Kidney epithelial cell (primary cell): ENCODE results near the gene LHPP. TPM values are rescaled to one million over a fixed set of nuclear protein-coding genes. Genes with fewer than 3 reads are reported as not detected.

Source experiments
- DNase-seq: peaks from one replicate; pipeline ENCODE4 v3.0.0-alpha.2; 2010; ENCODE audit warnings: low read depth
- H3K27me3 ChIP-seq: 2 replicates; pipeline ENCODE4 v1.6.0; 2011; ENCODE audit warnings: low read length; ENCODE audit not compliant: control insufficient read depth, insufficient read depth
- H3K36me3 ChIP-seq: 2 replicates; pipeline ENCODE4 v1.5.1; 2011; ENCODE audit warnings: low read length; ENCODE audit not compliant: control insufficient read depth, insufficient read depth
- H3K4me3 ChIP-seq: 2 replicates; pipeline ENCODE4 v1.5.1; 2011; ENCODE audit warnings: low read depth, mild to moderate bottlenecking, control low read depth, low read length
- CTCF ChIP-seq: IDR thresholded peaks from 2 replicates; pipeline ENCODE4 v1.5.1; 2011; ENCODE audit warnings: mild to moderate bottlenecking, moderate library complexity, low read length, control low read depth, inconsistent platforms; ENCODE audit not compliant: insufficient read depth, poor library complexity, severe bottlenecking
- total RNA-seq: library from RNA; depleted of rRNA; stranded (reverse); fragments of >200 nt; gene quantifications from 2 replicates; pipeline ENCODE4 v1.2.3, GENCODE V29; 2015

The LHPP gene
- total RNA-seq, 1 donor from 2014 or later = 6.3 TPM

GRCh38 chr10:124530816-124531215 lies 69.2 kb downstream of the LHPP start:
- no peak for DNase-seq
- Histone ChIP-seq H3K36me3 (no peaks in the 10 kb centered on the region), H3K4me3 (no peak overlapping the region), H3K27me3 (peaks cover 2% of the 10 kb centered on the region)
- no peak for TF ChIP-seq CTCF

GRCh38 chr10:124532106-124532641 lies 70.6 kb downstream of the LHPP start:
- Histone ChIP-seq H3K4me3 (no peak overlapping the region), H3K36me3 (no peaks in the 10 kb centered on the region), H3K27me3 (no peaks in the 10 kb centered on the region)
- peak; percentile 62 for TF ChIP-seq CTCF
- no peak for DNase-seq

- no peak for TF ChIP-seq CTCF
- Histone ChIP-seq H3K36me3 (no peaks in the 10 kb centered on the region), H3K4me3 (no peak overlapping the region), H3K27me3 (no peaks in the 10 kb centered on the region)
- DNase-seq = no peak
These were observed 71.2 kb downstream of the LHPP start for GRCh38 chr10:124532788-124533187.

DNA sequence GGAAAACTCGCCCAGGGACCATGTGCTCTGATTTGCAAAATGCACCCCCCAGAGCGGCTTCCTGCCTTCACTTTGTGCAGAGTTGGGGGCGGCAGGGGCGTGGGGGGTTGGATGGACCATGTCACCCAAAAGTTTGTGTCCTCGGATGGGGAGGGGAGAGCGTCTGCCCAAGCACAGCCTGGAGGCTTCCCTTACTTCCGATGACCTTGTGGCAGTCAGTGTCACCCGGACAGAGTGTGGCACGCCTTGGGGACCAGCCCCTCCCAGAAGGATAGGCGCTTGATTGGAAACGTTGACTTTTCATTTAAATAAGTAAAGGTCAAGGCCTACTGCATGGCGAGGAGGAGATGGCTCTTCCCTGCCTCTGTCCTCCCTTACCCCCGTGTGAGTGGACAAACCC lies 71.6 kb downstream of the LHPP start:
- TF ChIP-seq CTCF = no peak
- no peaks in the 10 kb centered on the region for H3K27me3 ChIP-seq
- no peaks in the 10 kb centered on the region for H3K36me3 ChIP-seq
- H3K4me3 ChIP-seq = no peak overlapping the region
- DNase-seq = no peak

DNA sequence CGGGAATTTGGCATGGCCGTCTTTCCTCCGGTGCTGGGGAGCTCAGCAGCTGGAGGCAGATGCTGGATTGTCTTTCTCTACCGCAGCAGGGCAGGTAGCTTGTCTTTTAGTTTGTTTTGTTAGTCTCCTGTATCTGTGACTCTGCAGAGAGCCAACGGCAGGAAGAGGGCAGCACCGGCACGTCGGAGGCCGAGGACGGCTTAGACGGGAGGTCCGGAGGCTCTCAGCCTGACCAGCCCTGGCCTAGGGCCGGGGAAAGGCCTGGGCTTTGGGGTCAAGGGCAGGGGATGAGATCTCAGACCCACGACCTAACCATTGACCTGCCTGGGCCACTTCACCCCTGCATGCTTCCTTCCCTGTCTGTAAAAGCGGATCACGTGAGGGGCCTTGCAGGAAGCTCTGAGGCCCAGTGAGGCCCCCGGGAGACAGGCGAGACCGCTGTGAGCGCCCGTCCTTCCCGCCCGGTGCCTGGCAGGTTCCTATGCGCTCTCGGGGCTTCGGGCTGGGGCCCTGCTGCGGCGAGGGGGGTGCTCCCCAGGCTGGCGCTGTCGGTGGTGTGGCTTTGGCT lies 72.7 kb downstream of the LHPP start:
- H3K36me3 ChIP-seq = no peaks in the 10 kb centered on the region
- no peak for DNase-seq
- TF ChIP-seq CTCF = peak; percentile 62
- no peaks in the 10 kb centered on the region for H3K27me3 ChIP-seq
- no peak overlapping the region for H3K4me3 ChIP-seq
